Right ventricle myocardium inferior (tissue), 1 donor: Measurements from ENCODE around the gene DHX40. TPM values are rescaled to one million over a fixed set of nuclear protein-coding genes. Genes with fewer than 3 reads are reported as not detected.
"Not testable (repeated sequence)": the region's sequence is repeated elsewhere in the genome, so short reads cannot be mapped to it uniquely, and the experiment has no call there.

ENCODE experiments used
- ATAC-seq: fragments of 200-7000 bp; cut with Tn5 transposase; one replicate; pipeline ENCODE4 v1.9.1; 2020; ENCODE audit warnings: mild to moderate bottlenecking, moderate library complexity
- DNase-seq: peaks from one replicate; pipeline ENCODE4 v3.0.0; 2021; ENCODE audit errors: missing footprints
- intact Hi-C: fragments of 100-400 bp; cut with DNase I; formaldehyde crosslinking; loops from one replicate; pipeline ENCODE4 v1.11.0; 2022
- long read RNA-seq: library from polyadenylated mRNA; unstranded; transcript quantifications from one replicate; pipeline ENCODE4 v2.0.0, GENCODE V29; 2021
- total RNA-seq: library from RNA; stranded (reverse); fragmentation: NEBNext Ultra II Directional; extraction: Animal tissue kit (Norgen Biotek cat#: 25700); gene quantifications from one replicate; pipeline ENCODE4 v1.2.1, GENCODE V29; 2021
- donor health status: DM: no; HTN: yes; CAD: no; lungs with severe emphysema.

The DHX40 gene
- total RNA-seq: 18.0 TPM
- long read RNA-seq, transcript DHX40-201 (18 exons, 3,660 nt): major isoform, 21 of 25 reads
- long read RNA-seq, partial matches to known transcripts: 0 of 25 reads
- long read RNA-seq, other reads (novel, unspliced or antisense): 3 of 25 reads

- peak; percentile 98 for ATAC-seq
- intact Hi-C loops: loop anchor here (1.0 kb wide), 1 partner anchor 54 kb away; the partner anchor contains the start of gene CLTC
- peak; percentile 97 for DNase-seq
Observed at GRCh38 chr17:59565171-59565958, at the start of gene DHX40. TSS of gene DHX40 (plus strand) at chr17:59565610. CDS start at chr17:59565672, 62 bp downstream.

GRCh38 chr17:59516451-59516850 is 49.0 kb upstream of the DHX40 start:
- no peak for ATAC-seq
- DNase-seq: no peak
- intact Hi-C loops: no loop called here

- DNase-seq: no peak
- ATAC-seq: no peak
- intact Hi-C loops: no loop called here
Observed at GRCh38 chr17:59519132-59519531, 46.3 kb upstream of the DHX40 start.

GRCh38 chr17:59520251-59520650 is 45.2 kb upstream of the DHX40 start:
- no peak for DNase-seq
- intact Hi-C loops: loop anchor here (5.0 kb wide), 1 partner anchor 198 kb away; no protein-coding TSS in a partner anchor
- ATAC-seq: no peak

- DNase-seq (no peak), ATAC-seq (peak; percentile 63)
- intact Hi-C loops: loop anchor here (5.0 kb wide), 1 partner anchor 199 kb away; no protein-coding TSS in a partner anchor
Observed at GRCh38 chr17:59521465-59522126, 43.8 kb upstream of the DHX40 start.

GRCh38 chr17:59524930-59525329 is 40.5 kb upstream of the DHX40 start:
- intact Hi-C loops: loop anchor here (5.0 kb wide), 1 partner anchor 203 kb away; no protein-coding TSS in a partner anchor
- ATAC-seq, DNase-seq: not testable (repeated sequence)

- DNase-seq (no peak), ATAC-seq (no peak)
- intact Hi-C loops: no loop called here
Observed at GRCh38 chr17:59525668-59526067, 39.7 kb upstream of the DHX40 start.

GRCh38 chr17:59526451-59526850 is 39.0 kb upstream of the DHX40 start:
- ATAC-seq (no peak), DNase-seq (no peak)
- intact Hi-C loops: no loop called here

GRCh38 chr17:59527325-59527917 is 38.0 kb upstream of the DHX40 start:
- ATAC-seq: no peak
- intact Hi-C loops: no loop called here
- DNase-seq: no peak

GRCh38 chr17:59527931-59528330 is 37.5 kb upstream of the DHX40 start:
- no peak for ATAC-seq
- intact Hi-C loops: no loop called here
- no peak for DNase-seq

GRCh38 chr17:59530531-59530930 is 34.9 kb upstream of the DHX40 start:
- ATAC-seq (no peak), DNase-seq (no peak)
- intact Hi-C loops: no loop called here

GRCh38 chr17:59533694-59534093 is 31.7 kb upstream of the DHX40 start:
- intact Hi-C loops: no loop called here
- DNase-seq (no peak), ATAC-seq (no peak)

GRCh38 chr17:59534583-59534982 is 30.8 kb upstream of the DHX40 start:
- DNase-seq (no peak), ATAC-seq (no peak)
- intact Hi-C loops: no loop called here

- DNase-seq: no peak
- no peak for ATAC-seq
- intact Hi-C loops: no loop called here
Observed at GRCh38 chr17:59538195-59538909, 27.1 kb upstream of the DHX40 start.

- DNase-seq (no peak), ATAC-seq (no peak)
- intact Hi-C loops: no loop called here
Observed at GRCh38 chr17:59542960-59543635, 22.3 kb upstream of the DHX40 start.

- ATAC-seq (no peak), DNase-seq (no peak)
- intact Hi-C loops: no loop called here
Observed at GRCh38 chr17:59545942-59546341, 19.5 kb upstream of the DHX40 start.

- no peak for ATAC-seq
- no peak for DNase-seq
Observed at GRCh38 chr17:59547131-59547915, 18.1 kb upstream of the DHX40 start.

More at GRCh38 chr17:59547131-59547915, 18.1 kb upstream of the DHX40 start:
- intact Hi-C loops: no loop called here
